ENCODE results near the gene MCAT. TPM values are rescaled to one million over a fixed set of nuclear protein-coding genes. Genes with fewer than 3 reads are reported as not detected.

The MCAT gene
- total RNA-seq, 1 donor = 21.4 TPM

- Histone ChIP-seq H3K4me2 (ENCODE audit: insufficient read depth, low read length) (no peak overlapping the region), H3K27ac (ENCODE audit: low read depth, low read length) (no peak overlapping the region), H3K4me1 (ENCODE audit: insufficient read depth, low read length) (no peaks in the 10 kb centered on the region), H3K27me3 (ENCODE audit: insufficient read depth, low read length) (peaks cover 4% of the 10 kb centered on the region), H3K79me2 (ENCODE audit: insufficient read depth, low read length) (no peaks in the 10 kb centered on the region), H3K4me3 (ENCODE audit: insufficient read depth, low read length) (no peak overlapping the region), H3K9me3 (ENCODE audit: low read depth, low read length) (peaks cover 2% of the 10 kb centered on the region), H2AFZ (ENCODE audit: low read length) (no peak overlapping the region), H4K20me1 (ENCODE audit: insufficient read depth, low read length) (no peaks in the 10 kb centered on the region), H3K36me3 (ENCODE audit: insufficient read depth, low read length) (no peaks in the 10 kb centered on the region)
- TF ChIP-seq, protein P1, sequence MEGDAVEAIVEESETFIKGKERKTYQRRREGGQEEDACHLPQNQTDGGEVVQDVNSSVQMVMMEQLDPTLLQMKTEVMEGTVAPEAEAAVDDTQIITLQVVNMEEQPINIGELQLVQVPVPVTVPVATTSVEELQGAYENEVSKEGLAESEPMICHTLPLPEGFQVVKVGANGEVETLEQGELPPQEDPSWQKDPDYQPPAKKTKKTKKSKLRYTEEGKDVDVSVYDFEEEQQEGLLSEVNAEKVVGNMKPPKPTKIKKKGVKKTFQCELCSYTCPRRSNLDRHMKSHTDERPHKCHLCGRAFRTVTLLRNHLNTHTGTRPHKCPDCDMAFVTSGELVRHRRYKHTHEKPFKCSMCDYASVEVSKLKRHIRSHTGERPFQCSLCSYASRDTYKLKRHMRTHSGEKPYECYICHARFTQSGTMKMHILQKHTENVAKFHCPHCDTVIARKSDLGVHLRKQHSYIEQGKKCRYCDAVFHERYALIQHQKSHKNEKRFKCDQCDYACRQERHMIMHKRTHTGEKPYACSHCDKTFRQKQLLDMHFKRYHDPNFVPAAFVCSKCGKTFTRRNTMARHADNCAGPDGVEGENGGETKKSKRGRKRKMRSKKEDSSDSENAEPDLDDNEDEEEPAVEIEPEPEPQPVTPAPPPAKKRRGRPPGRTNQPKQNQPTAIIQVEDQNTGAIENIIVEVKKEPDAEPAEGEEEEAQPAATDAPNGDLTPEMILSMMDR (IDR thresholded peaks at IDR 0.05; ENCODE audit: extremely low read depth, low read depth, low read length) = no peak
- no peak for DNase-seq (ENCODE audit: insufficient read length, low spot score, missing footprints)
Measured at GRCh38 chr22:43101306-43101705, 41.9 kb downstream of the MCAT start.

DNA sequence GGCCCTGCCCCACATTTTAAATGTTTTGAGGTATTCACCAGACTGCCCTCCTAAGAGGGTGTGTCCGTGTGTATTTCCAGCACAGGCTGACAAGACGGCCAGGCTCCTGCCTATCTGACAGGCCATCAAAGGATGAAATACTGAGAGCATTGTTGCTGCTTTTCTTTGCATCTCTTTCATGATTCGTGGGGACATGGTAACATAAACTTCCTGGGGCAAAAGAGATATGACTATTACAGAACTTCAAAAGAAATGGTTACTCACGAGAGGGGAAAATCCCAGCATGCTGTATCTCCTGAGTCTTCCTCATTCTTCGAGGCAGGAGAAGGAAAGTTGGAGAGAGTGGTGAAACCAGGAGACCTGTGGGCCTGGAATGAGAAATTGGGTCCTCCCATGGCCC lies 43.0 kb downstream of the MCAT start:
- H2AFZ ChIP-seq (ENCODE audit: low read length) = no peak overlapping the region
- no peaks in the 10 kb centered on the region for H4K20me1 ChIP-seq (ENCODE audit: insufficient read depth, low read length)
- no peak for DNase-seq (ENCODE audit: insufficient read length, low spot score, missing footprints)
- H3K79me2 ChIP-seq (ENCODE audit: insufficient read depth, low read length) = no peaks in the 10 kb centered on the region
- H3K4me3 ChIP-seq (ENCODE audit: insufficient read depth, low read length) = no peak overlapping the region
- H3K27ac ChIP-seq (ENCODE audit: low read depth, low read length) = no peak overlapping the region
- H3K4me2 ChIP-seq (ENCODE audit: insufficient read depth, low read length) = no peak overlapping the region
- no peaks in the 10 kb centered on the region for H3K4me1 ChIP-seq (ENCODE audit: insufficient read depth, low read length)
- H3K27me3 ChIP-seq (ENCODE audit: insufficient read depth, low read length) = no peaks in the 10 kb centered on the region
- no peaks in the 10 kb centered on the region for H3K36me3 ChIP-seq (ENCODE audit: insufficient read depth, low read length)
- TF ChIP-seq, protein P1 (IDR thresholded peaks at IDR 0.05; ENCODE audit: extremely low read depth, low read depth, low read length) = no peak
- peaks cover 2% of the 10 kb centered on the region for H3K9me3 ChIP-seq (ENCODE audit: low read depth, low read length)

DNA sequence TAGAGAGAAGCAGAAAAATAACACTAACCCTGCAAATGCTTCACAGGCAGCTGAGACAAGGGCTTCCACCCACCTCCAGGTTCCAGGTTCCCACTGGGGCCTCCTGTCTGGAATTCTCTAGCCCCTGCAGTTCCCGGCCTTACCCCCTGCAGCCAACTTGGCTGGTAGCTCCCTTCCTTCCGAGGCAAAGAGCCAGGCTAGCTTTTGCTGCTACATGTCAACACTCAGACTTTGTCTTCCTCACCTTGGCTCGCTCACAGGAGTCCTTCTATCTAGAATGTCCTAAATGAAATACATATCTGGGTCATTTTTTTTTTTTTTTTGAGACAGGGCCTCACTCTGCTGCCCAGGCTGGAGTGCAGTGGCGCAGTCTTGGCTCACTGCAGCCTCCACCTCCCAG lies 44.1 kb downstream of the MCAT start:
- no peak overlapping the region for H2AFZ ChIP-seq (ENCODE audit: low read length)
- no peaks in the 10 kb centered on the region for H3K4me1 ChIP-seq (ENCODE audit: insufficient read depth, low read length)
- H3K27ac ChIP-seq (ENCODE audit: low read depth, low read length) = no peak overlapping the region
- H3K79me2 ChIP-seq (ENCODE audit: insufficient read depth, low read length) = no peaks in the 10 kb centered on the region
- H3K4me2 ChIP-seq (ENCODE audit: insufficient read depth, low read length) = no peak overlapping the region
- H3K36me3 ChIP-seq (ENCODE audit: insufficient read depth, low read length) = no peaks in the 10 kb centered on the region
- DNase-seq (ENCODE audit: insufficient read length, low spot score, missing footprints) = no peak
- H4K20me1 ChIP-seq (ENCODE audit: insufficient read depth, low read length) = no peaks in the 10 kb centered on the region
- H3K9me3 ChIP-seq (ENCODE audit: low read depth, low read length) = peaks cover 2% of the 10 kb centered on the region
- TF ChIP-seq, protein P1 (IDR thresholded peaks at IDR 0.05; ENCODE audit: extremely low read depth, low read depth, low read length) = no peak
- H3K27me3 ChIP-seq (ENCODE audit: insufficient read depth, low read length) = peaks cover 3% of the 10 kb centered on the region
- no peak overlapping the region for H3K4me3 ChIP-seq (ENCODE audit: insufficient read depth, low read length)

DNA sequence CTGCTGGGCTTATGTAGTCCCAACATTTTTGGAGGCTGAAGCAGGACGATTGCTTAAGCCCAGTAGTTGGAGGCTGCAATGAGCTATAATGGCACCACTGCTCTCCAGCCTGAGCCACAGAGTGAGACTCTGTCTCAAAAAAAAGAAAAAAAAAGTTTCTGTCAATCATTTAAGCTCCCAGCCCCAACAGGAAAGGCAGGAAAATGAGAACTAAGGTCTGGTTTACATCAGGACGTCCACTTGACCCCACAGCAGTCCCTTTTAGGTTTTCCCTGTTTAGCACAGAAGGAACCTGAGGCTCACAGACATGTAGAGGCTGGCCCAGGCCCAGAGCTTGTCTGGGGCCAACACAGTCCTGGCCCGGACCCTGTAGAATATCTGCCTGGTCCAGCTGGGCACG lies 44.8 kb downstream of the MCAT start:
- TF ChIP-seq, protein P1 (IDR thresholded peaks at IDR 0.05; ENCODE audit: extremely low read depth, low read depth, low read length) = no peak
- no peaks in the 10 kb centered on the region for H4K20me1 ChIP-seq (ENCODE audit: insufficient read depth, low read length)
- no peaks in the 10 kb centered on the region for H3K79me2 ChIP-seq (ENCODE audit: insufficient read depth, low read length)
- no peak for DNase-seq (ENCODE audit: insufficient read length, low spot score, missing footprints)
- H2AFZ ChIP-seq (ENCODE audit: low read length) = no peak overlapping the region
- peaks cover 2% of the 10 kb centered on the region for H3K9me3 ChIP-seq (ENCODE audit: low read depth, low read length)
- H3K4me1 ChIP-seq (ENCODE audit: insufficient read depth, low read length) = no peaks in the 10 kb centered on the region
- no peaks in the 10 kb centered on the region for H3K36me3 ChIP-seq (ENCODE audit: insufficient read depth, low read length)
- no peak overlapping the region for H3K4me2 ChIP-seq (ENCODE audit: insufficient read depth, low read length)
- no peak overlapping the region for H3K4me3 ChIP-seq (ENCODE audit: insufficient read depth, low read length)
- peaks cover 3% of the 10 kb centered on the region for H3K27me3 ChIP-seq (ENCODE audit: insufficient read depth, low read length)
- no peak overlapping the region for H3K27ac ChIP-seq (ENCODE audit: low read depth, low read length)
